GM23248 (cell line): Measurements from ENCODE around the gene ANO6.

Source experiments
- EZH2 ChIP-seq: fragments of 200-600 bp; sonication (generic); IDR thresholded peaks from 2 replicates; pipeline ENCODE4 v1.6.1; 2018; ENCODE audit warnings: antibody characterized with exemption, mild to moderate bottlenecking; ENCODE audit not compliant: insufficient read depth, poor library complexity, severe bottlenecking
- EZH2phosphoT487 ChIP-seq: fragments of 200-600 bp; sonication (generic); IDR thresholded peaks from 2 replicates; pipeline ENCODE4 v1.6.1; 2018; ENCODE audit warnings: antibody characterized with exemption, moderate library complexity, mild to moderate bottlenecking, low read depth; ENCODE audit not compliant: insufficient read depth

GRCh38 chr12:45183246-45183645, 32.6 kb upstream of the ANO6 start:
- TF ChIP-seq EZH2 (no peak), EZH2phosphoT487 (no peak)
